HG02885 (cell line): ENCODE data around the gene ZYX.
"Not testable (repeated sequence)": the region's sequence is repeated elsewhere in the genome, so short reads cannot be mapped to it uniquely, and the experiment has no call there.

ENCODE experiments used
- ATAC-seq: cut with Tn5 transposase; IDR thresholded peaks from one replicate; pipeline ENCODE4 v1.9.1; 2021; ENCODE audit warnings: mild to moderate bottlenecking; ENCODE audit not compliant: unreplicated experiment, poor library complexity

Gene ZYX

DNA sequence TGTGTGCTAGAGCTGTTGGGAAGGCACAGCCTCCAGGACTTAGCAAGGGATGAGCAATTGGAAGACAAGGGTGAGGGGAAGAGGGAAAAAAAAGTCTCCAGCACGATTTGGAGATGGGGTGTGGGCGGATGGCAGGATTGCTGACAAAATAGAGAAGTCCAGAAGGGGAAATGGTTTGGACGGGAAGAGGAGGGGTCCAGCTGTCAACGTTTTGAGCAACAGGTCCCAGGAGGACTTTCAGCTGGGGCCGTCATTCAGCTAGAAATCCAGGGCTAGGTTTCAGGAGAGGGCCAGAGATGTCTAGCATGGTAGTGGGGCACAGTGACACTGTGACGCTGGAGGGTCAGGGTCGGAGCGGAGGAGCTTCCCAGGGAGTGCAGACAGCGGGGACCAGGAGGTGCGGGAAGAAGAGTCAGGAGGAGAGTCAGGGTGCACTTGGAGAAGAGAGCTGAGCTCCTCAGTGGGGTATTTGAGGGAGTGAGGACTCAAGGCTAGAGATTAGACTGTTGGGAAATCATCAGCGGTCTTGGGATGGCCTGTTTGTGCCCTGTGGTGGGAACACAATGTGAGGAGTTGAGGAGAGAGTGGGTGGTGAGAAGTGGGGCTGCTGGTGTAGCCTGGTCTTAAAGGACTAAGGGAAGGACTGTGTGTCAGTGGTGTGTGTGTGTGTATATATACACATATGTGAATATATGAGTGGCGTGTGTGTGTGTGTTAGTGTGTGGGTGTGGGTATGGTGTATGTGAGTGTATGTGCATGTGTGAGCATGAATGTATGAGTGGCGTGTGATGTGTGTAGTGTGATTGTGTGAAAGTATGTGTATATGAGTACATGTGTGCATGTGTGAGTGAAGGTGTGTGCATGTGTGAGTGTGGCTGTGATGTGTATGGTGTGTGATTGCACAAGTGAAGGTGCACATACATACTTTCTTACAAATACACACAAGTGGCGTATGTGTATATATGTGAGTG is 3.8 kb downstream of the ZYX start:
- ATAC-seq = no peak

DNA sequence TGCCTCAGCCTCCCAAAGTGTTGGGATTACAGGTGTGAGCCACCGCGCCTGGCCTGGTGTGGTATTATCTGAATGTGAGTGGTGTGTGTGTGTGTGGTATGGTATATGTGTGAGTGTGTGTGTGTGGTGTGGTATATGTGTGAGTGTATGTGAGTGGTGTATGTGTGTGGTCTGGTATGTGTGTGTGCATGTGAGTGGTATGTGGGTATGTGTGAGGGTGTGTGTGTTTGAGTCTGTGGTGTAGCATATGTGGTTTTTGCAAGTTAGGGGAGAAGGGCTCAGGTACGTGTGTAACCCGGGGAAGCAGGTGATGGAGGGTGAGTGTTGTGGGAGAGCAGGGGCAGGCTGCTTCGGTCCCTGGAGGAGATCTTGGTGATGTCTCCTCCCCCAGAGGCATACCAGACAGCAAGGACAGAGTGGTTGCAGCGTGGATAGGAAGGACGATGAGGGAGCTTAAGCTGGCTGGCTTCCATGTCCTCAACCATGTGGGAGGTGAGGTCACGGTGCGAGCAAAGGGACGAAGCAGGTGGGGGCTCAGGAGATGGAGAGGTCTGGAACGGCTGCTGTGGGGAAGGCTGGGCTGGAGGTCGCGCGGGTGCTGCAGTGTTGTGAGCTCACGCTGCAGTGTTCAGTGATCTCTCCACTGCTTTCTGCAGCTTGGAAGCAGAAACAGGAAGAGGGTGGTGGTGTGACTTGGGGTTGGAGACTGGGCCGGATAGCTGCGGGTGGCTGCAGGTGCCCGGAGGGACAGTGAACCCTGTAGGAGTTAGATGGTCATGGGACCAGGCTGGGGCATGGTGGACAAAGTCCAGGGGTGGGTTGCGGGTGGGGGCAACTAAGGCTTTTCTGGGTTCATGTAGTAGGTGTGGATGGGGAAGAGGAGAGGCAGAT is 5.0 kb downstream of the ZYX start:
- ATAC-seq = peak; percentile 30

DNA sequence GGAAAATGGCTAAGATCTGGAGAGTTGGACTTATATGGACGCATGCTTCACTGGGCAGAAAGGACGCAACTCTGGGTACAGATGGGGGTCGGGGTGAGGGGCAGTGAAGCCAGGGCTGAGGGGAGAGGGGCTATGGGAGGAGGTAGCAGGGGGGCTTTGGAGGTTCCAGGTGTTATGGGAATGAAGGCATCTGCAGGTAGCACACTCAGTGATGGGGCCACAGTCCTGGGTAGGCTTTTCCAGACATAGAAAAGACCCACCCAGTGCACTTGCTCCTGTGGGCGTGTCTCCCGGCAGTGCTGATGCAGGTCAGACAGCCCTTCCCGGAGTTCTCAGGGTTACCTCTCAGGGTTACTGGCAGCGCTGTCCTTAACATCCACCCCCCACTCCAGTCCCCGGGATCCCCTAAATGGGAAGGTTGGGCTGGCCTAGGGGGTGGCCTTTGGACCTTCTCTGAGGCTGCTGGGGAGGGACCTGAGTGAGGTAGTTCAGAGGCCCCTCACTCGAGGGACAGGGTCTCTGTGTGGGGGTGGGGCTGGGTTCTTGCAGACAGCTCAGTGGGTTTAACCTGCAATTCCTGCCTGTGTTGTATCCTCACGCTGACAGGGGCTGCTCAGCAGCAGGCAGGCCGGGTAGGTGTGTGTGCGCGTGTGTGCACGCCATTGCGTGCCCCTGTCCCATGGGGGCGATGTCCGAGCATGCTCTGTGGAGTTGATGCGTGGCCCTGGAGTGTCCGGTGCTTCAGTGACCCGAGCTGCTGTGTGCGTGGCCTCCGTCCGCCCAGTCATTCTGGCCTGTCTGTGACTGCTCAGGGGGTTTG is 6.2 kb downstream of the ZYX start:
- ATAC-seq = no peak

- ATAC-seq = no peak
These were observed 6.9 kb downstream of the ZYX start for GRCh38 chr7:143388051-143388450.

GRCh38 chr7:143388491-143389101 is 7.5 kb downstream of the ZYX start:
- no peak for ATAC-seq

GRCh38 chr7:143389316-143390103 is 8.4 kb downstream of the ZYX start:
- no peak for ATAC-seq

DNA sequence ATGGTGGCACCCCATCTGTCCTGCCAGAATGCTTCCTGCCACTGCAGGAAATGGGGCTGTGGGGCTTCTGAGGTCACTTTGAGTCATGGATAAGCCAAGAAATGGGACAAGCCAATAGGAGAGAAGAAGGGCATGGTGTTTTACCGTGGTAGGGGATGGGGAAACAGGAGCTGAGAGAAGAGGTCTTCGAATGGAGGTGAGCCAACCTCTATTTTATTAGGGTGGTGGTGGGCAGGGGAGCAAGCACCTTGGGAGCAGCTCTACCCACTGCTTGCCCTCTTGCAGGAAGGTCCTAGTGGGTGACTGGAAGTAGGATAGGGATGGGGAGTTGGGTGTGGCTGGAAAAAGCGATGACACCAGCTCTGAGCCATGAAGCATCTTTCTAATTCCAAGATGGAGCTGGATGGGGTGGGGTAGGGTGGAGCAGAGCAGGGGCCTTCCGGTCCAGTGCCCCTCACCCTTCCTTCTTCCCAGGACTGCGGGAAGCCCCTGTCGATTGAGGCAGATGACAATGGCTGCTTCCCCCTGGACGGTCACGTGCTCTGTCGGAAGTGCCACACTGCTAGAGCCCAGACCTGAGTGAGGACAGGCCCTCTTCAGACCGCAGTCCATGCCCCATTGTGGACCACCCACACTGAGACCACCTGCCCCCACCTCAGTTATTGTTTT is 9.1 kb downstream of the ZYX start:
- ATAC-seq = no peak

GRCh38 chr7:143390773-143391317 is 9.7 kb downstream of the ZYX start:
- ATAC-seq = no peak

DNA sequence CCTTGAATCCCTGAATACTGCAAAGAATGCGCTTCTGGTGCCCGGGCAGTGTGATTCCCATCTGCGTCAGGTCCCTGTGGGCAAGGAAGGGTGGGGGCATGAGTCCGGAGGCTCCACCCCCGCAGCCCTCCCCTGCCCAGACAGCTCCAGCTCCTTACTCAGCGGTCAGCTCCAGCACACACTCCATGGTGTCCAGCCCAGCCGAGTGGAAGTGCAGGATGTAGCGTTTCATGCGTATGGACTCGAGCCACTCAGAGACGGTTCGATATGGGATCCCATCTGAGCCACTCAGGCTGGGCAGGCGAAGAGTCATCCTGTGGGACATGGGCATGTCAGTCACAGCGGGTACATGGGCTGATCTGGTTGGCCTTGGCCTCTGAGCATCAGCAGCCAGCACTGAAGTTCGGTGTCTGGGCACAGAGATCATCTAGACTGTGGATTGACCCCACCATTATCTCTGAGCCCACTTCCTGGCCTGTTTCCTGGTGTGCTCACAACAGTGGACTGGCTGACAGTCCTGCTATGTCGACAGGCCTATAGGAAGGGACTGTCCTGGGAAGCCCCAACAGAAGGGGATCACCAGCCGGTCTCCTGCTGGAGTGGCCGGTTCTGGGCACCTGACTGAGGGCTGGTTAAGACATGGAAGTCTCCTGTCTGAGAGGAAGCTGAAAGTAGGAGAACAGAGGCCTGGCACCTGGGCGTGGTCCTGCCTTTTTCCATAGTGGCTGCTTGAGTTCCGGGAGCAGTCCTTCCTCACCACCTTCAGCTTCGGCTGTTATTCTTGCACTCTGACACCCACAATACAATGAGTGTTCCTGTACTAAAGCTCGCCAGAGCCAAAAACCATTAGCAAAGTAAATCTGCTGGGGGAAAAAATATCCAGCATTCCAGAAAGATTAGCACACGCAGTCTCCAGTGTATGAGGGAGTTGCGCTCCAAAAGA is 10.6 kb downstream of the ZYX start:
- no peak for ATAC-seq

GRCh38 chr7:143392427-143392826 is 11.3 kb downstream of the ZYX start:
- ATAC-seq = not testable (repeated sequence)

DNA sequence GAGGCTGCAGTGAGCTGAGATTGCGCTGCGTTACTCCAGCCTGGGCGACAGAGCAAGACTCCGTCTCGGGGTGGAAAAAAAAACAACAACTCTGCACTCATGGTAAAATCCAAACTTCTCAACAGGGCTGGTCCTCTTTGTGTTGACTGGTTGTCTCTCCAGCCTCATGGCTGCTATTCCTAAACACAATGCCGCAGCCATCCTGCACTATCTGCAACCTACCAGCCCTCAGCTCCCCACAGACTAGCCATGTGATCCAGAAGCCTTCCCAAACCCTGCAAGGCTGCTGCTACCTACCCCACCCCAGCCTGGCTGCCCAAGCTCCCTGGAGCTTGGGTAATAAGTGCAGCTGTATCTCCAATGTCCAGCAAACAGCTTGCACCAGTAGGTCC is 11.7 kb downstream of the ZYX start:
- no peak for ATAC-seq

- ATAC-seq = no peak
These were observed 12.3 kb downstream of the ZYX start for GRCh38 chr7:143393267-143394041.

DNA sequence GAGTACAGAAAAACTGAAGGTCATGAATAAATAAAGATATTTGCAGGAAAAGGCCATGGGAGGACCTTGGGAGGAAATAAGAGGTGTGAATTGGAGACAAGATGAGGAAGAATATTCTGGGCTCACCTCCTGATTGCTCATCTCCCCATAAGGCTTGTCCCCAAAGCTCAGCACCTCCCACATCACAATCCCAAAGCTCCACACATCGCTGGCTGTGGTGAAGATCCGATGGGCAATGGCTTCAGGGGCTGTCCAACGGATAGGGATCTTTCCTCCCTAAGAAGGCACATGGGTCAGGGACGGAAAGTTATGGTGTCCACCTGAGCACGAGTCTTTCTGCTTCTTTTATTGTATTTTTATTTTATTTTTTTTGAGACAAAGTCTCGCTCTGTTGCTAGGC is 12.9 kb downstream of the ZYX start:
- ATAC-seq = no peak

DNA sequence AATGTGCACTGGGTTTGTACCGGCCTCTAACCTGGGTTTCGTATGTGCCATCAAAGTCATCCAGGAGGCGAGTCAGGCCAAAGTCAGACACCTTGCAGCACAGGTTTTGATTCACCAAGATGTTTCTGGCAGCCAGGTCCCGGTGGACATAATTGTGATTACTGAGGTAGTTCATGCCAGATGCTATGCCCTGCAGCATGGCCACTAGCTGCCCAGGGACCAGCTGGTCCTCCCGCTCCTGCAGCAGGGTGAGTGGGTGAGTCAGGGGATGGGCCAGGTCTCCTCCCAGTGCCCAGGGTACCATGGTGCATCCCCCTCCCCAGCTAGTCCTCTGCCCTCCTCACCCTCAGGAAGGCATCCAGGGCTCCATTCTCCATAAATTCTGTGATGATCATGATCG is 13.6 kb downstream of the ZYX start:
- ATAC-seq = no peak

- ATAC-seq = peak; percentile 47
These were observed 14.3 kb downstream of the ZYX start for GRCh38 chr7:143395187-143396149.
